Activated CD4-positive, CD25-positive, alpha-beta regulatory T cell treated with anti-CD3 and anti-CD28 coated beads, Interleukin-2, amount 50 U/mL, for 72 hours (primary cell): ENCODE results near the gene ALOX15.
"Not testable (repeated sequence)": the region's sequence is repeated elsewhere in the genome, so short reads cannot be mapped to it uniquely, and the experiment has no call there.

Experiments used
- DNase-seq: peaks from one replicate; pipeline ENCODE4 v3.0.0; 2021

Gene ALOX15

GRCh38 chr17:4592240-4593005, 49.1 kb downstream of the ALOX15 start:
- no peak for DNase-seq

- no peak for DNase-seq
Measured at GRCh38 chr17:4591529-4591928, 49.9 kb downstream of the ALOX15 start.

- DNase-seq, result no peak
Measured at GRCh38 chr17:4590981-4591453, 50.5 kb downstream of the ALOX15 start.

GRCh38 chr17:4590042-4590441, 51.4 kb downstream of the ALOX15 start:
- not testable (repeated sequence) for DNase-seq

GRCh38 chr17:4588898-4589625, 52.4 kb downstream of the ALOX15 start:
- no peak for DNase-seq

- no peak for DNase-seq
Measured at GRCh38 chr17:4588391-4588790, 53.1 kb downstream of the ALOX15 start.

- DNase-seq, result no peak
Measured at GRCh38 chr17:4587803-4588202, 53.7 kb downstream of the ALOX15 start.

- DNase-seq, result no peak
Measured at GRCh38 chr17:4587195-4587594, 54.3 kb downstream of the ALOX15 start.

GRCh38 chr17:4586043-4586442, 55.4 kb downstream of the ALOX15 start:
- DNase-seq, result no peak

GRCh38 chr17:4585638-4585994, 55.9 kb downstream of the ALOX15 start:
- no peak for DNase-seq

- no peak for DNase-seq
Measured at GRCh38 chr17:4584917-4585637, 56.4 kb downstream of the ALOX15 start.

GRCh38 chr17:4584101-4584916, 57.2 kb downstream of the ALOX15 start, which contains the start of gene SMTNL2:
Gene SMTNL2 (plus strand): TSS chr17:4584529. CDS start chr17:4584606, 77 bp downstream.
- DNase-seq, result no peak

GRCh38 chr17:4583782-4584100, 57.7 kb downstream of the ALOX15 start:
- no peak for DNase-seq

- no peak for DNase-seq
Measured at GRCh38 chr17:4583206-4583605, 58.3 kb downstream of the ALOX15 start.

GRCh38 chr17:4582691-4583090, 58.8 kb downstream of the ALOX15 start:
- DNase-seq, result no peak

- no peak for DNase-seq
Measured at GRCh38 chr17:4582101-4582501, 59.4 kb downstream of the ALOX15 start.
